AG04449 (cell line): ENCODE measurements around the gene LRRC15.

Source experiments
- CTCF ChIA-PET: fragments of 350-600 bp; formaldehyde crosslinking; extraction: SDS; loops from one replicate; lab custom pipeline; 2021; ENCODE audit warnings: antibody characterized with exemption; lab: Yijun Ruan, JAX
- POLR2A ChIA-PET: fragments of 400-600, 350-600 bp; formaldehyde crosslinking; extraction: SDS; loops from one replicate; lab custom pipeline; 2020; ENCODE audit warnings: antibody characterized with exemption, inconsistent platforms; lab: Yijun Ruan, JAX
- DNase-seq: peaks from one replicate; pipeline ENCODE4 v3.0.0-alpha.2; 2010; ENCODE audit warnings: low read depth, low spot score
- H3K4me3 ChIP-seq: 2 replicates; pipeline ENCODE4 v1.5.1; 2011; ENCODE audit warnings: low read depth, mild to moderate bottlenecking, control low read depth, low read length
- CTCF ChIP-seq: IDR thresholded peaks from one replicate; pipeline ENCODE4 v1.5.1; 2011; ENCODE audit warnings: mild to moderate bottlenecking, moderate library complexity, low read length, control low read depth, inconsistent platforms; ENCODE audit not compliant: insufficient read depth; ENCODE audit errors: missing control alignments

The LRRC15 gene

GRCh38 chr3:194373899-194374298 lies 4.4 kb upstream of the LRRC15 start:
- no peak for DNase-seq
- CTCF ChIA-PET, result no interaction called here
- no peak for TF ChIP-seq CTCF
- H3K4me3 ChIP-seq, result no peak overlapping the region
- POLR2A ChIA-PET, result no interaction called here

GRCh38 chr3:194373028-194373427 lies 3.5 kb upstream of the LRRC15 start:
- H3K4me3 ChIP-seq, result no peak overlapping the region
- DNase-seq, result no peak
- ChIA-PET CTCF (no interaction called here), POLR2A (no interaction called here)
- no peak for TF ChIP-seq CTCF

- ChIA-PET POLR2A (no interaction called here), CTCF (interaction anchor here (2.5 kb wide), 1 partner anchor 37 kb away, joined by 11 read pairs; no protein-coding TSS in a partner anchor)
- no peak for DNase-seq
- no peak overlapping the region for H3K4me3 ChIP-seq
- TF ChIP-seq CTCF, result no peak
These were observed 1.2 kb upstream of the LRRC15 start for GRCh38 chr3:194370753-194371152.

GRCh38 chr3:194368918-194369317 lies 625 bp downstream of the LRRC15 start:
- ChIA-PET CTCF (interaction anchor here (0.6 to 17.5 kb wide), 7 partner anchors 19 to 54 kb away, joined by 3 to 274 read pairs (median 4); no protein-coding TSS in a partner anchor), POLR2A (interaction anchor here (1.2 to 1.9 kb wide), 2 partner anchors 19 to 22 kb away, joined by 3 to 4 read pairs; no protein-coding TSS in a partner anchor)
- no peak for TF ChIP-seq CTCF

GRCh38 chr3:194367992-194368841 lies 1.3 kb downstream of the LRRC15 start:
- ChIA-PET POLR2A (interaction anchor here (1.9 kb wide), 1 partner anchor 18 kb away, joined by 4 read pairs; no protein-coding TSS in a partner anchor), CTCF (interaction anchor here (0.6 to 17.5 kb wide), 8 partner anchors 18 to 53 kb away, joined by 3 to 274 read pairs (median 4); no protein-coding TSS in a partner anchor)
- TF ChIP-seq CTCF, result no peak
- no peak for DNase-seq
- H3K4me3 ChIP-seq, result peak overlapping the region; percentile 18

More at GRCh38 chr3:194368918-194369317, 625 bp downstream of the LRRC15 start:
- DNase-seq, result no peak
- peak overlapping the region; percentile 23 for H3K4me3 ChIP-seq

GRCh38 chr3:194365978-194366490 lies 3.5 kb downstream of the LRRC15 start:
- ChIA-PET CTCF (interaction anchor here (0.7 to 17.5 kb wide), 3 partner anchors 23 to 585 kb away, joined by 3 to 274 read pairs (median 8); no protein-coding TSS in a partner anchor), POLR2A (no interaction called here)
- TF ChIP-seq CTCF, result no peak
- DNase-seq, result no peak
- H3K4me3 ChIP-seq, result no peak overlapping the region
